Superior temporal gyrus (tissue), 1 donor: ENCODE measurements around the gene EPSTI1.
"Not testable (repeated sequence)": the region's sequence is repeated elsewhere in the genome, so short reads cannot be mapped to it uniquely, and the experiment has no call there.

Experiments
- DNase-seq: peaks from one replicate; pipeline ENCODE4 v3.0.0-alpha.2; 2016; ENCODE audit errors: extremely low spot score

EPSTI1 gene

DNA sequence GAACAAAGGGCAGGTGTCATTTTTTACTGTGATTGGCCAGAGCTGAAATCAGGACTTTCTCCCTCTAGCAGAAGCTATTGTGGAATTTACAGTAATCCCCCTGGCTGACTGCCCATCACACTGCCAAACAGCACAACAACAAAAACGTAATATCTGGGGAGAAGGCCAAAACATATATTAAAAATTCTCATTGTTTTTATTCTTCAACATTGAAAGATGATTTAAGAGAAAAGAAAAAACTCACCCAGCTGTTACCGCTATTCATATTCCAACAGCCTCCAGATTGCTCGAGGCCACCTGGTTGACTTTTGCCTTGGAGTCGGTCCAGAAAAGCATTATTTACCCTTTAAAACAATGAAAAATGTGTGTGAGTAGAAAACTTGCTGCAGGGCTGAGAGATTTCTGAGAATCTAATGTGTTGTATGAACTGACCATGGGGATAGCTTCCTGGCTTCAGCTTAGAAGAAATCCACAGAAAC, 97.2 kb downstream of the EPSTI1 start:
- DNase-seq = no peak

DNA sequence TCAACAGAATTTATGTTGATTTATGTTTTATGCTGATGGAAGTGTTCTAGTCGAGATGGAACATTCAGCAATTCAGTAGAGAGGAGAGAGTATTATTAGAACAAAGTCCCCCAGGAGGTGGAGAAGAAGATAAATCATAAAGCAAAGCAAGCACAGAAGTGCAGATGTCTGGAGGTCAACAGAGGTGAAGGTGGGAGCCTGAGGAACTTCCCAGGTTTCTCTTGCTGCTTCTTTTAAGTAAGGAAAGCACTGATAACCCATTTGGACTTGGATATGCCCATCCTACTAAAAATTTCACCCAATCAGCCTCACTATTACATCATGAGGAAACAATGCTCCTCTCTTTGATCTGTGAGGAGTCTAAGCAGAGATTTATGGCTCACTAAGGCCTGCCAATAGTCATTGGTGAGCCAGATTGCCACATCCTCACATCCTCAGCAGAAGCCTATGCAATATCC, 98.8 kb downstream of the EPSTI1 start:
- no peak for DNase-seq

GRCh38 chr13:42892760-42893159, 99.3 kb downstream of the EPSTI1 start:
- DNase-seq = no peak

- DNase-seq = no peak
Measured at GRCh38 chr13:42891591-42891990, 100.5 kb downstream of the EPSTI1 start.

- DNase-seq = no peak
Measured at GRCh38 chr13:42885325-42885724, 106.7 kb downstream of the EPSTI1 start.

DNA sequence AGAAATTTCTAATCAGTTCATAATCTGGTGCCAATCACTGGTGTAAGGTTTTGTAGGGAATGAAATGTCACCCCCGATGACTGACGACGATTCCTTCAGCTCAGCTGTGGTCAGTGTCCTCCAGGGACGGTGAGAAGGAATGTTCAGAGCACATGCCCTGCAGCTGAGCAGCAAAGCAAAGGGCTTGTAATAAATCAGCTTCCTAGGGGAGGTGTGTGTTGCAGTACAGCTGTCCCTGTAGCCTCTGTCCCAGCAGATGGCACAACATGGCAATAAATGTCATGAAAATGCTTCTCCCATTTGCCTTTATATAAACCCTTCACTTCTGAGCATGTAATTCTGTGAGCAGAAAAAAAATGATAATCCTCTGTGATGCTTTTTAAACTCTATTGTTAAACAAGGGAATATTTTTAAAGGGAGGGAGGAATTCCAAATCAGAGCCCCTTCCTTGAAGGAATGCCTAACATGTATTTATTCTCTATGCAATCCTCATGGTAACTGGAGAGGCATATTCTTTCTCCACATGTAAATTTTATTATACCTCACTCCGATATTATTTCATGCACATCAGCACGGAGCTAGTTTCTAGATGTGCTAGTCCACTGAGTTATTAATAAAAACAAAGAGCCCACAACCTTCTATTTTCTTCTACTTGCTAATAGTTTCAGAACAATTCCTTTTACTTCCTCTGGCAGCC, 108.1 kb downstream of the EPSTI1 start:
- no peak for DNase-seq

- no peak for DNase-seq
Measured at GRCh38 chr13:42883142-42883541, 108.9 kb downstream of the EPSTI1 start.

GRCh38 chr13:42880056-42880605, 111.9 kb downstream of the EPSTI1 start:
- DNase-seq = peak; percentile 32

DNA sequence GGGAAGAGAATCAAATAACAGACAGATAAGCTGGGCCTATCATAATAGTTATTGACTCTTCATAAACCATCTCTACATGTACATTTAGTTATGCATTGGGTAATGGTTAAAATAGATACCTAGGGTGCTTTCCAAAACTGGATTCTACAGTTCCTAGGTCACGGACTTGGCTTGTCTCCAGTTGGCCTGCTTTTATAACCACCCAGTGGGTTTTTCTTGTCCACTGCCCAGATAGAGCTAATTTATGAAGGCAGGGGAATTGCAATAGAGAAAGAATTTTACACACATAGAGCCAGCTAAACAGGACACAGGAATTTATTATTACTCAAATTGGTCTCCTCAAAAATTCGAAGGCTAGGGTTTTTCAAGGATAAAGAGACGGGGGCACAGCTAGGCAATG, 113.3 kb downstream of the EPSTI1 start:
- DNase-seq = no peak

- peak; percentile 38 for DNase-seq
Measured at GRCh38 chr13:42876887-42877545, 115.0 kb downstream of the EPSTI1 start.

DNA sequence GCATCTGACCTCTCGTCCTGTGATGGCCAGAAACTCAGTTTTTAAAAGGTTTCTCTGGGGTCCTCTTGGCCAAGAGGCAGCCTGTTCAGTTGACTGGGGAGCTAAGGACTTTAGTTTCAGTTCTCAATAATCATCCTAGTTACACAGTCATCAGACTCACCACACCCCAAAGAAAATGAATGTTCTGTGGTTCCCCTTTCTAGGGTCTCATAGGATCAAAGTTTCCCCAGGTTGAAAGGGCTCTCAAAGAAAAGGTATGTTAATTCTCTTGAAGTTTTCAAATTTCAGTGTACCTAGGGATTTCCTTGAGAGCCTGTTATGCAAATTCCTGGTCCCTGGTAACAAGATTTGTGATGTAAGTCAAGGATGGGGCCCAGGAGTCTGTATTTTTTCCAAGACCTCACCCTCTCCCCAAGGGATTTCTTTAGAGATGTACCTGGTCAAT, 115.7 kb downstream of the EPSTI1 start:
- no peak for DNase-seq

GRCh38 chr13:42875475-42876269, 116.4 kb downstream of the EPSTI1 start:
- DNase-seq = no peak

DNA sequence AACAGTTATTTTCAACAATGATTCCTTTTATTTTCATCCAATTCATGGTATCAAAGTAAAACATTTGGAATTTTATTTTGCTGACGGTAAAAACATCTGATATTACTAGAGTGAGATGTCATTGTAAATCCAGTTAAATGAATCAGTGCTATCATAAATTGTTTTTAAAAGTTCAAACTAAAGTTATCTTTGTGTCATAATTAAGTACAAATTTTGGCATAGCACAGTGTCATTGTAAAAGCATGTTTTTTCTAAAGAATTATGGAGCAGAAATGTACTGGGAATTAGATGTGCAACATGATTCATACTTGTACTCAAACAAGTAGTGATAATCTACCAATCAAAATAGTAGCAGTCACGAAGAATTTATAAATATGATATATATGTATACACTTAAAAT, 117.8 kb downstream of the EPSTI1 start:
- no peak for DNase-seq

DNA sequence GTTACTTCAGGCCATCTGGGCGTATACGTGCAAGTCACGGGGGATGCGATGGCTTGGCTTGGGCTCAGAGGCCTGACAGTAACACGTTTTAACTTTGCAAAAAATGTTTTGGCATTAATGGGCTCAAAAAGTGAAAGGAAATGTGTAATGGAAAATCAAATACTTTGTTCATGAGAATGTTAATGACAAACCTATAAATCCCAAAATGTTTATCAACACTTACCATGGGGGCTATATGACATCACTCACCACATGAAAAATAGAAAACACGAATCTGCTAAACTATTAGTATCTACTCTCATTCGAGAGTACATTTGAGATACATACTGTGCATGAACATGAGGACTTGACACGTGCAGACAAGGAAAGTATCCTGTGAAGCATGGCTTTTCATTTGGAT, 119.0 kb downstream of the EPSTI1 start:
- DNase-seq = no peak

GRCh38 chr13:42867232-42867631, 124.8 kb downstream of the EPSTI1 start:
- DNase-seq = no peak

DNA sequence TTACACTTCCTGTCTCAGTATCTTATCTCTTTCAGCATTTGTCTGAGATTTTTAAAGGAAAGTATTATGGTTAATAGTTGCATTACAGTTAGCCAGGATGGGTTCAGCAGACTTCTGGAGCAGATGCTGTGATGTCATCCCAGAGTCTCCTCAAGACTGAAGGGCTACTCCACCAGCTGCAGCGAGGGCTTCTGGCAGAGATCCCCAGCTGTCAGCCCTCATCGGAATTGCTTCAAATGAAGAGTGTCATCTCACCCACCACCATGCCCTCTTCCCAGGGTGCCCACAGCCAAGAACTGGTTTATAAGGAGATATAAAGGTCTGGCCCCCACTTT, 126.3 kb downstream of the EPSTI1 start:
- DNase-seq = no peak

DNA sequence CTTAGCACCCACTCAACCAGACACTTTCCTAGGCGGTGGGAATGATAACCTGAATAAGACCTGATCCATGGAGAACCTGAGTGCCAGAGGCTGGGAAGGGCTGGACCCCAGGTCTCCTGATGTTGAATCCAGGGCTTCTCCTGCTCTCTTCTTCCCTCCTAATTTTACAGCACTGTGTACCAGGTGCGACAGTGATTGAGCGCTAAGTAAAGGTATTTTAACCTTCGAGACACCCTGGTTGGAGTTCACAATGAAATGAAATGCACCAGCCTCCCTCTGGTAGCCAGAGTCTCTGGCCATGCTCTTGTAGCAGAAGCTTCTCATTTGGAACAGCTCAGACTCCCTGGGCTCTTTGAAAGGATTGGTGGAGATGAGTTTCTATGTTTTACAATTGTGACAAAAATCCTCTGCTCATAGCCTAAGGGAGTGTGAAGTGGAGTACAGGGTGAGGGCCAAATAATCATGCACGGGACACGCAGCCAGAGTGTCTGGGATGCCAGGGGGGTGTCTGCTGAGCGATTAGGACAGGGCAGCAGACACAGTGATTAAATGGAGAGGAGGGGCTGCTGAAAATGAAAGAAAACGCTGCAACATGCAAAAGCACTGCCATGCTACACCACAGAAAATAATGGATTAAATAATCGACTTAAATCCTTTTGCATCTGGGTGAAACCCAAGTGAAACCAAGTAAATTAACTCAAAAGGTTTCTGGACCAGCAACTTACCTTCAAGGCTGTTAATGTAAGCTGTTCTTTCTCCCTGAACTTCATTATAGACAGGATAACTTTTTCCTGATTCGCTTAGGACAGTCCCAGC, 126.9 kb downstream of the EPSTI1 start:
- DNase-seq = no peak

DNA sequence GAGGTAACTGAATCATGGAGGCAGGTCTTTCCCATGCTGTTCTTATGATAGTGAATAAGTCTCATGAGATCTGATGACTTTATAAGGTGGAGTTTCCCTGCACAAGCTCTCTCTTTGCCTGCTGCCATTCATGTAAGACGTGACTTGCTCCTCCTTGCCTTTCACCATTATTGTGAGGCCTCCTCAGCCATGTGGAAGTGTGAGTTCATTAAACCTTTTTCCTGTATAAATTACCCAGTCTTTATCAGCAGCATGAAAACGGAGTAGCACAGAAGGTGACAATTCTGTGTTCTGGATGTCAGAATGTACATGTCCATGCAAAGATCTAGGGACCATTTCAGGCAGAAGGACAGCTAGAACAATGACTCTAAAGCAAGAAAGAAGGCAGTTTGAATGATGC, 129.7 kb downstream of the EPSTI1 start:
- DNase-seq = not testable (repeated sequence)

DNA sequence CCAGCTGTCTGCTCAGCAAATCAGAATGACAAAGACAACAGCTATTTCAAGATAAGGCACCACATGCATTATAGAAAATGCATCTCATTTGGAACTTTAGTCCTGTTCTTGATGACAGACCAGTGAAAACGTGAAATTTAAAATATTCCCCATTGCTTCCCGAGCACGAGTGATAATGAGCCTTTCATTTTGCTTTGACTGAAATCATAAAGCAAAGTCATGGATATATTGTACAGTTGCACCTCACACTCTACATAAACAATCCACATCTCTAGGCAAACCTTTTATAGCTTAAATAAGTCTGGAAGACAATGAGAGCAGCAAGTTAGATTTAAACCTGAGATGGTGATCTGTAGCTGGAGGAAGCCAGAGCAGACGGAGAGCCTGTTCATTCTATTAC, 131.6 kb downstream of the EPSTI1 start:
- DNase-seq = no peak

- no peak for DNase-seq
Measured at GRCh38 chr13:42859760-42860159, 132.3 kb downstream of the EPSTI1 start.

DNA sequence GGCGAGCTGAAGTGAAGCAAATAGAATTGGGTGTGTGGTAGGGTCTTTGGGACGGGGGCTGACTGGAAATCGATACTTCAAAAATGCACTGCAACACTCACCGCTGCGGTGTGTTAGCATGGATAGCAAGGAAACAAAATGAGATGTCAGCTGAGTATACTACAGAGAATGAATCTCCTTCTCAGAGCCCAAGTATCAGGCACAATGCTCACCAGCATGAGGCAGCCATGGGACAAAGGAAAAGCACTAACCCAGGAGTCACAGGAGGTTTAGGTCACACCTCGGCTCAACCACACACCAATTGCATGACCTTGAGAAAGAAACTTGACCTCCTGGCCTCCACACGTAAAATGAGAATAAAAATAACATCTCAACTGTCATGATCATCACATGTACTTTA, 136.6 kb downstream of the EPSTI1 start:
- no peak for DNase-seq
